Dedifferentiated amniotic fluid mesenchymal stem cell (primary cell): ENCODE results near the gene POMZP3.
A peak's percentile ranks its signal among the peaks of the same experiment; 100 is the strongest.
"Not testable (repeated sequence)": the region's sequence is repeated elsewhere in the genome, so short reads cannot be mapped to it uniquely, and the experiment has no call there.

Experiments
- DNase-seq: peaks from one replicate; pipeline ENCODE4 v3.0.0-alpha.2; 2016; ENCODE audit errors: extremely low spot score

The POMZP3 gene

GRCh38 chr7:76626989-76627642 lies at the start of gene POMZP3:
POMZP3 (minus strand) TSS chr7:76627279; CDS start chr7:76626064, 1,215 bp downstream.
- not testable (repeated sequence) for DNase-seq

DNA sequence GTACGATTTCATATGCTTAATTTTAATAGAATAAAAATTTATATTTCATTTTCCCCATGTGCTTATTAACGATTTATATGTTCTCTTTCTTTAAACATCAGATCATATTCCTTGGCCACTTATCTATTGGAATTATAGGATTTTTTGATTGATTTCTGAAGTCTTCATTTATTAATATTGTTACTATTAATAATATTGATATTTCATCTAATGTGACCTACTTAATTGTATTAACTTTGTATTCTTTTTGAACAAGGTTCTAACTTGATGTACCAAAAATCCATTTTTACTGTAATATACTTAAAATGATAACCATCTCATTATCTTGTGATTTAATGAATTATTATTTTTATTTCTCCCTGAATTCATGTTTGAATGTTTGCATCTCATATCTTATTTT lies 48.7 kb upstream of the POMZP3 start:
- not testable (repeated sequence) for DNase-seq

- DNase-seq, result not testable (repeated sequence)
These were observed 46.3 kb upstream of the POMZP3 start for GRCh38 chr7:76673346-76673745.

GRCh38 chr7:76659212-76659611 lies 32.1 kb upstream of the POMZP3 start:
- DNase-seq, result not testable (repeated sequence)

- not testable (repeated sequence) for DNase-seq
These were observed 29.3 kb upstream of the POMZP3 start for GRCh38 chr7:76656425-76656824.

DNA sequence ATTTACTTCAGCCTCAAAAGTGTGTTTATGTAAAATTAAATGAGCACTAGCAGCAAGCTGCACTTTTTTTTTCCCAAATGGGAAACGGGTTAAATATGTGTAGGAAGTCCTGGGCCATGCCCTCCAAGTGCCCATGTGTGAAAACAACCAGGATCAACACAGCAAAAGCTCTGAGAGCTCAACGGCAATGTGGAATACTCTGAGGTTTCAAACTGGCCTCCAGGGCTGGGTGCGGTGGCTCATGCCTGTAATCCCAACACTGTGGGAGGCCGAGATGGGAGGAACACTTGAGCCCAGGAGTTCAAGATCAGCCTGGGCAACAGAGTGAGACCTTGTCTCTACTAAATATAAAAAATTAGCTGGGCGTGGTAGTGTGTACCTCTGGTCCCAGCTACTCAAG lies 15.5 kb upstream of the POMZP3 start:
- DNase-seq, result not testable (repeated sequence)

DNA sequence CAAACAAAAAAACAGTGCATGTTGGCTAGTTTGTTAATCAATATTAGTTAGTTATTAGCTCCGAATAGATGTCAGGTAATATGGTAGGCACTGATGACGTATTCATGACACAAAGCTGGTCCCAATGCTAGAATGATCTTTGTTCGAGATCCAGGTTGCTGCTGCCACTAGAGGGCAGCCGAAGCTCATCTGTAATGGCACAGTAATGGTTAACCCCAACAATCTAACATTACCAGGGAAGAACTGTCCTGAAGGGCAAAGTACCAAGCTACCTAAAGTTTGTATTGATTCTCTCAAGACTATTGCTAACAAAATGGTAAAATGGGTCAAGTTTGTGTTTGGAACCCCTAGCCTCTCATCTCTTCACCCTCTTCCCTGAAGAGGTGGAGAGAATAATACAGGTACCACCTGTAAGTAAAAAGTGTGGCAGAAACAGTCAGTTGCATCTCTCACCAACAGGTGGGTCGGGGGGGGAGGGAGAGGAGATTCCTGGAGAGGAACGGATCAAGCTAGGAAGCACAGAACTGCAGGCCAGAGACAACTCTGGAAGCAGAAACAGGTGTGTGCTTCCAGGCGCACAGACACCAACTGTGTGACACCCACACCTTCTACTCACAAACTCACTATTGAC lies 10.1 kb upstream of the POMZP3 start:
- DNase-seq, result not testable (repeated sequence)

DNA sequence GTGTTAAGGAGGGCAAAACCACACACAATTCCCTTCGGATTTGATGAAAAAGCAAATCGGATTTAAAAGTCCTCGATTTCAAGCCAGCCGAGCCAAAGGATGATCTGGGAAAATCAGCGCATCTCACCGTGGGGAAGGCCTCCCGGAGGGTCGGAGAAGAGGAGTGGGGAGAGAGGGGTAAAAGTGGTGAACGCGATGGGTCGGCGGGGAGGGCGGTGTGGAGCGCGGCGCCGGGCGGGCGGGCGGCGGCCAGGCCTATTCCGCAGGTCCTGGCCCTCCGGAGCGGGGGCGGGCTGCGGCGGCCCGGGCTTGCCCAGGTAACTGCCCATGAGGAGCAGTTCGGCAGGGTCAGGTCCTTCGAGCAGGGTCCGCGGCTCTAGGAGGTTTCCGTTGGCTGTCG lies 498 bp downstream of the POMZP3 start:
- not testable (repeated sequence) for DNase-seq

GRCh38 chr7:76619439-76620190 lies 7.5 kb downstream of the POMZP3 start:
- not testable (repeated sequence) for DNase-seq

GRCh38 chr7:76613783-76614182 lies 13.3 kb downstream of the POMZP3 start:
- DNase-seq, result peak; percentile 15

- not testable (repeated sequence) for DNase-seq
These were observed 14.8 kb downstream of the POMZP3 start for GRCh38 chr7:76612232-76612631.

DNA sequence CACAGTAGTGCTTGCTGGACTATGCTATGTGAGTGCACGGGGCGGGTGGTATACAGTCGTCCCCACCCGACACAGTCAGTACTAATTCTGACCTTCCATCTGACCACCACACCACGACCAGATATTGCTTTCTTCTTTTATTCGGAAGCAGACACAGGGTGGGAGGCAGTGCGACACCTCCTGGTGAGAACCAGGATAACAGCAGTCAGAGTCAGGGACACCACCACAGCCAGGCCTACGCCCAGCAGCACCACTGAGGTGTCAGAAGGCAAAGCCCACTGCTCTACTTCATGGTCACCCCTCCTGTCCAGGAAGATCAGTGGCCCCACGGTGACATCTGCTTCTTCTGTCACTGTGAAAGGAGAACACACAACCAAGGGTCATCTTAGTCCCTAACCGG lies 17.2 kb downstream of the POMZP3 start:
- not testable (repeated sequence) for DNase-seq

DNA sequence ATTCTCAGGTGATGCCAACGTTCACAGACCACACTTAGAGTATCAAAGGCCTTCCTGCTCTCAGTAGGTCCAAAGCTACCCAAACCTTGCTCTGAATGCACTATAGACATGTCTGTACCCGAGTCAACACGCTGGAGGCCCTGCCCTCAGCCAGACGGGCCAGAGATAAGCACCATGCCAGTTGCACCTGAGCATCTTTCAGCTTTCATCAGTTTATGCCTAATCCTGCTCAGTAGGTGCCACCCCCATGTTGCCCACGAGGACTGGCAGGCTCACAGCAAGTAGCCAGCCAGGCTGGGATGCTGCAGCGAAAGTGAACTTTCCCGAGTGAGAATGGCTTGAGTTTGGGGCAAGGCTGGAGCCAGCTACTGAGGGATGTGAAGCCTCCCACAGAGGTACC lies 18.6 kb downstream of the POMZP3 start:
- DNase-seq, result not testable (repeated sequence)

- peak; percentile 40 for DNase-seq
These were observed 21.1 kb downstream of the POMZP3 start for GRCh38 chr7:76606027-76606426.

- not testable (repeated sequence) for DNase-seq
These were observed 26.4 kb downstream of the POMZP3 start for GRCh38 chr7:76600650-76601049.

DNA sequence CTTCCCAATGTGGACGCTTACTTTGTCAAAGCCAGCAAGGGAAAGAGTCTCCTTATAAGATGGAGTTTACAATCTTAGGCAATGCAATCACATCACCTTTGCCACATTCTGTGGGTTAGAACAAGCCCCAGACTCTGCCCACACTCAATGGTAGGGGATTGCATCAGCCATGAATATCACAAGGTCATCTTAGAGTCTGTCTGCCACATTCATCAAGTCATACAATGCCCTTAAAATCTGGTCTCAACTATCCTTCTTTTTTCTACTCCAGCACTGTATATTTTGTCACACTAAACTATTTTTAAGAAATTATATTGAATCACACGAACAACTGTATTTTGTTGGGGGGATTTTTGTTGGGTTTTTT lies 27.0 kb downstream of the POMZP3 start:
- not testable (repeated sequence) for DNase-seq

GRCh38 chr7:76598590-76599264 lies 28.4 kb downstream of the POMZP3 start:
- DNase-seq, result not testable (repeated sequence)

DNA sequence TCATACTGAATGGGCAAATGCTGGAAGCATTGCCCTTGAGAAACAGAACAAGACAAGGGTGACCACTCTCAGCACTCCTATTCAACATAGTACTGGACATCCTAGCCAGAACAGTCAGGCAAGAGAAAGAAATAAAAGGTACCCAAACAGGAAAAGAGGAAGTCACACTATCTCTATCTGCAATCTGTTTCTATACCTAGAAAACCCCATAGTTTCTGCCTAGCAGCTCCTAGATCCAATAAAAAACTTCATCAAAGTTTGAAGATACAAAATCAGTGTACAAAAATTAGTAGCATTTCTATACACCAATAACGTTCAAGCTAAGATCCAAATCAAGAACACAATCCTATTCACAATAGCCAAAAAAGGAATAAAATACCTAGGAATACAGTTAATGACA lies 29.8 kb downstream of the POMZP3 start:
- not testable (repeated sequence) for DNase-seq

- not testable (repeated sequence) for DNase-seq
These were observed 34.4 kb downstream of the POMZP3 start for GRCh38 chr7:76592694-76593093.

DNA sequence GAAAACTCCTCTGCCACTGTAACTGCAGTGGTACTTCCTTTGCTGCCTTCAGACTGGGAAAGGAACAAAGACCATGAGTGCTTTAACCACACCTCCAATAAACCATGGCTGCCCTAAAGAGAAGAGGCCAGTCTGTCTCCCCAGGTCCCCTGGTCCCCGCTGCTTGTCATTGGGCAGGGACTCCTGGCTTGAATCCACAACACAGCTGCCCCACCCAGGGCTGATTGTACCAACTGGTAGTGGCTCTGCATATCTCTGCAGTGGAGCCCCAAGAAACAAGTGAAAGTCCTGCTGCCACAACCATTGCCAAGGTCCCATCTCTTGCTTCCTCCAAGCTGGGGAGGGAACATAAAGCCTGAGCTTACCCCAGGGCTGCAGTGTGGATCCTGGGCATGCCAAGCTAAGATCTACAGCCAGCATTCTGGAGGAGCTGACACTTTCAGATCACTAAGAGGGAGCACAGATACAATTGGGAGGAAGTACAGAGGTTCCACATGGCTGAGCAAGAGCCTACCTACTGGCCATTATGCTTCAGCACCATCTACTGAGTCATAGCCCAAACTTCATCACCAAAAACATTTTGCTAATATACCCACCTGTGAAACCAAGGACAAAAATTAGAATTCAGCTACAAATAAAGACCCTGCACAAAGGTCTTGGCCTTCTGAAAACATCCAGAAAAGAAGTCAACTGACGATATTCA lies 35.3 kb downstream of the POMZP3 start:
- DNase-seq, result not testable (repeated sequence)

DNA sequence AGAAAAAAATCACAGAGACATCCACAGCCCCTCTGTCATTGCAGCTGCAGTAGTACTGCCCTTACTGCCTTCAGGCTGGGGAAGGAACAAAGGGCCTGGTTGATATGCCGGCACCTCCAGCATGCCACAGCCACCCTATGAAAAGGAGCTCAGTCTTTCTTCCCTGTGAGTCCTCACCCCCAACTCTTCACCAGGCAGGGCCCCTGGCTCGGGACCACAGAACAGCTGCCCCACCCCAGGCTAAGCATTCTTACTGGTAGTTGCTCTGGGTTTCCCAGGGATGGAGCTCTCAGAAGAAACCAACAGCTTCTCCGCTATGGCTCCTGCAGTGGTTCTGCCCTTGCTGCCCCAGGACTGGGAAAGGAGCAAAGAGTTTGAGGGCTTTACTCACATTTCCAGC lies 36.0 kb downstream of the POMZP3 start:
- not testable (repeated sequence) for DNase-seq
